Vagina (tissue), 2 donors: ENCODE results near the gene IFNGR2. TPM values are rescaled to one million over a fixed set of nuclear protein-coding genes. Genes with fewer than 3 reads are reported as not detected.
"Not testable (repeated sequence)": the region's sequence is repeated elsewhere in the genome, so short reads cannot be mapped to it uniquely, and the experiment has no call there.

ENCODE experiments used
- DNase-seq, 2 donors: peaks; one replicate each; pipeline ENCODE4 v3.0.0-alpha.2; 2017; ENCODE audit errors: extremely low spot score in 2 of 2
- H3K27ac ChIP-seq: fragments of 200-600 bp; sonication (generic); one replicate; pipeline ENCODE4 v1.5.1; 2019
- H3K27me3 ChIP-seq: fragments of 200-600 bp; sonication (generic); one replicate; pipeline ENCODE4 v1.5.1; 2019
- H3K36me3 ChIP-seq, 2 donors: fragments of 200-600 bp; sonication (generic); one replicate each; pipeline ENCODE4 v1.5.1; 2017 to 2019
- H3K4me1 ChIP-seq: fragments of 200-600 bp; sonication (generic); one replicate; pipeline ENCODE4 v1.5.1; 2019
- H3K4me3 ChIP-seq, 2 donors: fragments of 200-600 bp; sonication (generic); 1 replicate in 1 of 2; 2 replicates in 1 of 2; pipeline ENCODE4 v1.5.1; 2016 to 2019
- H3K9me3 ChIP-seq: fragments of 200-600 bp; sonication (generic); one replicate; pipeline ENCODE4 v1.5.1; 2019
- POLR2A ChIP-seq, 2 donors: fragments of 450-650 bp; IDR thresholded peaks; one replicate each; pipeline ENCODE4 v1.6.1; 2017; ENCODE audit warnings: antibody characterized with exemption in 2 of 2, mild to moderate bottlenecking in 2 of 2, moderate library complexity in 2 of 2
- POLR2AphosphoS5 ChIP-seq, 2 donors: sonication (generic); formaldehyde crosslinking; IDR thresholded peaks; one replicate each; pipeline ENCODE4 v1.9.0; 2017; ENCODE audit warnings: antibody characterized with exemption in 2 of 2, mild to moderate bottlenecking in 2 of 2, low read depth in 1 of 2; ENCODE audit not compliant: insufficient read depth in 1 of 2
- intact Hi-C: fragments of 100-400 bp; cut with DNase I; formaldehyde crosslinking; loops from one replicate; pipeline ENCODE4 v1.15.1; 2023
- total RNA-seq: library from RNA; depleted of rRNA; stranded (reverse); fragments of >200 nt; gene quantifications from one replicate; pipeline ENCODE4 v1.2.3, GENCODE V29; 2016
- TF ChIP-seq, protein P1 (sequence below), 3 experiments: fragments of 450-650 bp in 2 of 3; fragments of 200-600 bp in 1 of 3; sonication (generic) in 1 of 3; IDR thresholded peaks; one replicate each; pipeline ENCODE4 v1.5.1; 2017 to 2019; ENCODE audit warnings: antibody characterized with exemption in 3 of 3, mild to moderate bottlenecking in 2 of 3, moderate library complexity in 2 of 3

The IFNGR2 gene
- total RNA-seq, 1 donor from 2014 or later = 89.6 TPM

DNA sequence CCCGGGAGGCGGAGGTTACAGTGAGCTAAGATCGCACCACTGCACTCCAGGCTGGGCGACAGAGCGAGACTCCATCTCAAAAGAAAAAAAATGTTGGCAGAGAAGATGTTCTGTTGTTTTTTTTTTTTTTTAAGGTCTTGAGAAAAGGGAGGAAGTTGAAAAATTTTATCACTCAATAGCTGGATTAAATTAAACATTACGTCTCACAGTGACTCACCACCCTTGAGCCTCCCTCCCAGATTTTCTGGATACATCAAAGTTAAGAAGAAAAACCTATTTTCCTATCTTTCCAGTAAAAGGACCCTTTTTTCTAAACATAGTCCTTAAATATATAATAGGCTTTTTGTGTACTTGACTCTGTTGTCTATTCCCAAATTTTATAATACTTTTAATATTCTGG, 42.9 kb upstream of the IFNGR2 start:
- TF ChIP-seq, protein P1, sequence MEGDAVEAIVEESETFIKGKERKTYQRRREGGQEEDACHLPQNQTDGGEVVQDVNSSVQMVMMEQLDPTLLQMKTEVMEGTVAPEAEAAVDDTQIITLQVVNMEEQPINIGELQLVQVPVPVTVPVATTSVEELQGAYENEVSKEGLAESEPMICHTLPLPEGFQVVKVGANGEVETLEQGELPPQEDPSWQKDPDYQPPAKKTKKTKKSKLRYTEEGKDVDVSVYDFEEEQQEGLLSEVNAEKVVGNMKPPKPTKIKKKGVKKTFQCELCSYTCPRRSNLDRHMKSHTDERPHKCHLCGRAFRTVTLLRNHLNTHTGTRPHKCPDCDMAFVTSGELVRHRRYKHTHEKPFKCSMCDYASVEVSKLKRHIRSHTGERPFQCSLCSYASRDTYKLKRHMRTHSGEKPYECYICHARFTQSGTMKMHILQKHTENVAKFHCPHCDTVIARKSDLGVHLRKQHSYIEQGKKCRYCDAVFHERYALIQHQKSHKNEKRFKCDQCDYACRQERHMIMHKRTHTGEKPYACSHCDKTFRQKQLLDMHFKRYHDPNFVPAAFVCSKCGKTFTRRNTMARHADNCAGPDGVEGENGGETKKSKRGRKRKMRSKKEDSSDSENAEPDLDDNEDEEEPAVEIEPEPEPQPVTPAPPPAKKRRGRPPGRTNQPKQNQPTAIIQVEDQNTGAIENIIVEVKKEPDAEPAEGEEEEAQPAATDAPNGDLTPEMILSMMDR (IDR thresholded peaks at IDR 0.05) = no peak
- peak in 1 of 2 donors; percentile 15 for TF ChIP-seq POLR2AphosphoS5 (IDR thresholded peaks at IDR 0.05; ENCODE audit: insufficient read depth in 1 of 2, low read depth in 1 of 2)
- peak overlapping the region; percentile 48 for H3K27ac ChIP-seq
- peaks cover 23% of the 10 kb centered on the region for H3K4me1 ChIP-seq
- no peaks in the 10 kb centered on the region for H3K27me3 ChIP-seq
- intact Hi-C loops = no loop called here
- no peaks in the 10 kb centered on the region for H3K9me3 ChIP-seq
- no peak for DNase-seq
- no peak overlapping the region for H3K4me3 ChIP-seq
- H3K36me3 ChIP-seq = peaks cover 7 to 12% of the 10 kb centered on the region in 2 donors

DNA sequence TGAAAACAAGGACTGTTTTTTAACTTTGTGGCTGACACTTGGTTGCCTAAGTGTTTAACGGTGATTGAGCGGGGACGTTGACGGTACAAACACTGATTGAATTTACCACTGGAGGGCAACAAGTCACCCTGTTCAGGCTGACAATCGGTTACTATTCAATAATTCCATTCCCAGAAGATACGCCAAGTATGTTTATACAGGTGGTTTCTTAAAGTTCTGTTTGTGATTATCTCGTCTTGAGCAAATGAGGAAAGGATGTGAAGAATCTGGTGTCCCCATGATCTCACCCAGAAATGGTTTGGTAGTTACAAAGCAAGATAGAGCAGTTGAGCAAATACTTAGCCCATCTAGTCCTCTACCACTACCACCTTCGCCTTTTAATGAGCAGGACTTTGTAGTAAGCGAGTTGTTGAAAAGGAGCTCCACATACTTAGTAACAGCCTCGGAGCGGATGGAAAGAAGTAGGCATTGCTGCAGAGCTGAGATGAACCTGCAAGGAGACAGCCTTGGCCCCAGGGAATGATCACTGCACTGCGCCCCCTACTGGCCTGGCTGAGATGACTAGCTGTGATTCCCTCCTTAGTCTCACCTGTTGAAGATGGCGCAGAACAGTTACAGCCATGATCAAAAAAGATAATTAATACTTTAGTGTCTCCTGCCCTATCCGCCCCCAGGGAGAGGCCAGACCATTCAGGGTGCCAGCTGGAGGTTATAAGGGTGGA, 42.2 kb upstream of the IFNGR2 start:
- peak overlapping the region in 1 of 2 donors; percentile 0 for H3K4me3 ChIP-seq
- TF ChIP-seq POLR2A (IDR thresholded peaks at IDR 0.05) = no peak
- TF ChIP-seq, protein P1 (IDR thresholded peaks at IDR 0.05) = peak; percentile 20 to 88 (median 61)

DNA sequence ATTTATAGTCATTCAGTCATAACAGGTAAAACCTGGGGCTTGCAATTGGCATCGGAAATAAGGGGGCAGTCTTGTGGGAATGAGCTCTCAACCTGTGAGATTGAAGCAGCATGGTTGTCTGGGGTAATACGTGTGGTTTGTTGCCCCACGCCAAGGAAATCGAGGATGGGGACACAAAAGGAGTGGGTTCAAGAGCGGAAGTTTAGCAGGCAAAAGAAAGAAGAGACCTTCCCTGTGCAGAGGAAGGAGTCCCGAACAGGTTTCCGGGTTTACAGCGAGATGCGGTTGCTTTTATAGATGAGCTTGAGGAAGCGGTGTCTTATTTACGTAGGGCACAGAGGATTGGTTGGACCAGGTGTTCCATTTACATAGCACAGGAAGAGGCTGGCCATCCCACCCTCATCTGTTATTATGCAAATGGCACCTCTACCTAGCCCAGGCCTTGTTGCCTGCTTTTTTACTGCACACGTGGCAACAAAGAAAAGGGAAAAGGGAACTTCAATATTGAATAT, 41.1 kb upstream of the IFNGR2 start:
- TF ChIP-seq POLR2A (IDR thresholded peaks at IDR 0.05) = peak in 1 of 2 donors; percentile 61
- TF ChIP-seq, protein P1 (IDR thresholded peaks at IDR 0.05) = no peak
- no peak for TF ChIP-seq POLR2AphosphoS5 (IDR thresholded peaks at IDR 0.05; ENCODE audit: insufficient read depth in 1 of 2, low read depth in 1 of 2)
- intact Hi-C loops = no loop called here
- H3K4me1 ChIP-seq = peaks cover 23% of the 10 kb centered on the region
- peaks cover under 1% of the 10 kb centered on the region for H3K9me3 ChIP-seq
- H3K27me3 ChIP-seq = no peaks in the 10 kb centered on the region
- H3K27ac ChIP-seq = no peak overlapping the region
- no peak for DNase-seq
- peak overlapping the region in 1 of 2 donors; percentile 0 for H3K4me3 ChIP-seq
- no peaks in the 10 kb centered on the region for H3K36me3 ChIP-seq

More for the DNA sequence above, 42.2 kb upstream of the IFNGR2 start:
- H3K27me3 ChIP-seq = no peaks in the 10 kb centered on the region
- peaks cover 23% of the 10 kb centered on the region for H3K4me1 ChIP-seq
- H3K36me3 ChIP-seq = peaks cover under 1 to 5% of the 10 kb centered on the region in 2 donors
- intact Hi-C loops = no loop called here
- H3K27ac ChIP-seq = peak overlapping the region; percentile 48
- DNase-seq = no peak
- no peaks in the 10 kb centered on the region for H3K9me3 ChIP-seq

DNA sequence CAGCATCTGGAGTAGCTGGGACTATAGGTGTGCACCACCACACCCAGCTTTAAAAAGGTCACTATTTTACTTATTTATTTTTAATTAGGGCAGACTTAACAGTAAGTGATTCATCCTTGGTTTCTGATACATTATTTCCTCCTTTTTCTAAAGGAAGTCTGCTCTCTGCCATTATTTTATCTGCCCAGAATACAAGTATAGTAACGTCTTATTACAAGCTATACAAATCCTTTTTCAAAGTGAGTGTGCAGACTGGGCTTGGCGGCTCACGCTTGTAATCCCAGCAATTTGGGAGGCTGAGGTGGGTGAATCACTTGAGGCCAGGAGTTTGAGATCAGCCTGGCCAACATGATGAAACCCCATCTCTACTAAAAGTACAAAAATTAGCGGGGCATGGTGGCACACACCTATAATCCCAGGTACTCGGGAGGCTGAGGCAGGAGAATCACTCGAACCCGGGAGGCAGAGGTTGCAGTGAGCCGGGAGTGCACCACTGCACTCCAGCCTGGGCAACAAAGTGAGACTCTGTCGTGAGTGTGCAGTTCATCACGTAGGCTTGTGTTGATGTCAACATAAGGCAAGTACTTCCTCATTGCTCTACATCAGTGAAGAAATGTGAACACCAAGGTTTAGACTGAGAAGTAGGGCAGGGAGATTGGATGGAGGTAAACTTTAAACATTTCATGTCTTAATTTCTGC, 39.2 kb upstream of the IFNGR2 start:
- DNase-seq, H3K27ac ChIP-seq, H3K9me3 ChIP-seq, H3K27me3 ChIP-seq, H3K36me3 ChIP-seq, intact Hi-C loops, H3K4me3 ChIP-seq: not testable (repeated sequence)
- peaks cover 23% of the 10 kb centered on the region for H3K4me1 ChIP-seq

DNA sequence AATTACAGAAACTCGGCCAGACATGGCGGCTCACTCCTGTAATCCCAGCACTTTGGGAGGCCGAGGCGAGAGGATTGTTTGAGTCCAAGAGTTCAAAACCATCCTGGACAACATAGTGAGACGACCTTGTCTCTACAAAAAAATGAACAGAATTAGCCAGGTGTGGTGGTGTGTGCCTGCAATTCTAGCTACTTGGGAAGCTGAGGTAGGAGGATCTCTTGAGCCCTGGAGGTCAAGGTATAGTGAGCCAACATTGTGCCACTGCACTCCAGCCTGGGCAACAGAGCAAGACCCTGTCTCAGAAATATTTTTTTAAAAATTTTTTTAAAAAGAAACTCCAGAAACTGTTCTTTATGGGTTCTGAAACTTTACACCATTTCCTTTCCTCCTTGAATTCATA, 38.4 kb upstream of the IFNGR2 start:
- Histone ChIP-seq H3K27ac (no peak overlapping the region), H3K36me3 (no peaks in the 10 kb centered on the region), H3K9me3 (peaks cover 7% of the 10 kb centered on the region), H3K4me1 (peaks cover 23% of the 10 kb centered on the region), H3K4me3 (no peak overlapping the region), H3K27me3 (no peaks in the 10 kb centered on the region)
- TF ChIP-seq POLR2A (IDR thresholded peaks at IDR 0.05) (no peak), POLR2AphosphoS5 (IDR thresholded peaks at IDR 0.05; ENCODE audit: insufficient read depth in 1 of 2, low read depth in 1 of 2) (no peak)
- TF ChIP-seq, protein P1 (IDR thresholded peaks at IDR 0.05) = no peak
- DNase-seq = no peak
- intact Hi-C loops = no loop called here
